ENCODE results near the gene FMOD. TPM values are rescaled to one million over a fixed set of nuclear protein-coding genes. Genes with fewer than 3 reads are reported as not detected.
A peak's percentile ranks its signal among the peaks of the same experiment; 100 is the strongest.

Gene FMOD
- polyA plus RNA-seq, 3 donors = not detected

- Mint-ChIP-seq H3K27me3 (ENCODE audit: low read depth in 3 of 3) (peaks cover 26 to 31% (median 30%) of the 10 kb centered on the region in 3 donors), H3K27ac (peak overlapping the region in 1 of 7 donors; percentile 9), H3K36me3 (peaks cover 0 to 2% of the 10 kb centered on the region in 2 donors), H3K4me3 (no peak overlapping the region), H3K9me3 (peaks cover 0 to 2% (median 0%) of the 10 kb centered on the region in 7 donors), H3K4me1 (peaks cover 20% of the 10 kb centered on the region)
- no peaks in the 10 kb centered on the region for H3K79me2 ChIP-seq (ENCODE audit: insufficient read depth, low read length)
- no peaks in the 10 kb centered on the region for H3K36me3 ChIP-seq (replicated peaks in 1 of 2; ENCODE audit: control insufficient read depth in 1 of 2, insufficient read depth in 2 of 2, low read length in 2 of 2)
- intact Hi-C loops (cut with micrococcal nuclease) = loop anchor here in 1 of 2 donors (10.0 kb wide), 1 partner anchor 339 kb away; no protein-coding TSS in a partner anchor
- H3K4me1 ChIP-seq (ENCODE audit: control insufficient read depth in 1 of 2, insufficient read depth in 2 of 2, low read length in 2 of 2) = peaks cover 0 to 6% of the 10 kb centered on the region in 2 donors
- H4K20me1 ChIP-seq (ENCODE audit: insufficient read depth, low read length) = no peaks in the 10 kb centered on the region
- peak in 1 of 3 donors; percentile 19 for DNase-seq
- H3K4me2 ChIP-seq (replicated peaks; ENCODE audit: extremely low read depth, low read length, poor library complexity, severe bottlenecking) = no peak overlapping the region
- H2AFZ ChIP-seq (ENCODE audit: insufficient read depth, low read depth, low read length, poor library complexity, severe bottlenecking) = no peak overlapping the region
- H3K9ac ChIP-seq (ENCODE audit: insufficient read depth, low read length, poor library complexity, severe bottlenecking) = no peak overlapping the region
- no peak for TF ChIP-seq CTCF (IDR thresholded peaks at IDR 0.05)
- no peaks in the 10 kb centered on the region for H3K9me3 ChIP-seq (replicated peaks in 1 of 2; ENCODE audit: control insufficient read depth in 1 of 2, insufficient read depth in 1 of 2, low read length in 2 of 2)
- WGBS (ENCODE audit: insufficient coverage) = no CpG with 5 or more reads among the region's 7 CpGs
- H3K27ac ChIP-seq (ENCODE audit: low read depth in 1 of 2, low read length in 2 of 2) = no peak overlapping the region
- no peak overlapping the region for H3K4me3 ChIP-seq (replicated peaks in 1 of 3; ENCODE audit: low read depth in 2 of 3, low read length in 3 of 3)
- H3K27me3 ChIP-seq (ENCODE audit: control insufficient read depth in 2 of 2, insufficient read depth in 2 of 2, low read length in 2 of 2) = peaks cover 7 to 18% of the 10 kb centered on the region in 2 donors
These were observed 4.7 kb downstream of the FMOD start for GRCh38 chr1:203346060-203346768.

- peaks cover 21% of the 10 kb centered on the region for H3K4me1 Mint-ChIP-seq
- Histone ChIP-seq H3K36me3 (replicated peaks in 1 of 2; ENCODE audit: control insufficient read depth in 1 of 2, insufficient read depth in 2 of 2, low read length in 2 of 2) (no peaks in the 10 kb centered on the region), H3K9me3 (replicated peaks in 1 of 2; ENCODE audit: control insufficient read depth in 1 of 2, insufficient read depth in 1 of 2, low read length in 2 of 2) (peaks cover 0 to 5% of the 10 kb centered on the region in 2 donors), H3K4me1 (ENCODE audit: control insufficient read depth in 1 of 2, insufficient read depth in 2 of 2, low read length in 2 of 2) (no peaks in the 10 kb centered on the region), H2AFZ (ENCODE audit: insufficient read depth, low read depth, low read length, poor library complexity, severe bottlenecking) (no peak overlapping the region), H3K79me2 (ENCODE audit: insufficient read depth, low read length) (no peaks in the 10 kb centered on the region), H4K20me1 (ENCODE audit: insufficient read depth, low read length) (no peaks in the 10 kb centered on the region), H3K27me3 (ENCODE audit: control insufficient read depth in 2 of 2, insufficient read depth in 2 of 2, low read length in 2 of 2) (peaks cover 19 to 29% of the 10 kb centered on the region in 2 donors), H3K27ac (ENCODE audit: low read depth in 1 of 2, low read length in 2 of 2) (no peak overlapping the region), H3K4me3 (replicated peaks in 1 of 3; ENCODE audit: low read depth in 2 of 3, low read length in 3 of 3) (no peak overlapping the region), H3K4me2 (replicated peaks; ENCODE audit: extremely low read depth, low read length, poor library complexity, severe bottlenecking) (no peak overlapping the region), H3K9ac (ENCODE audit: insufficient read depth, low read length, poor library complexity, severe bottlenecking) (no peak overlapping the region)
- peaks cover 0 to 2% (median 0%) of the 10 kb centered on the region in 7 donors for H3K9me3 Mint-ChIP-seq
- intact Hi-C loops (cut with micrococcal nuclease) = loop anchor here (5.0 to 10.0 kb wide), 3 partner anchors 37 to 341 kb away; partner anchors contain the start of gene BTG2 (in 1 of the 2)
- no peak for TF ChIP-seq CTCF (IDR thresholded peaks at IDR 0.05)
- 96% methylated on average over 4 of the region's 9 CpGs for WGBS (ENCODE audit: insufficient coverage)
- no peaks in the 10 kb centered on the region for H3K36me3 Mint-ChIP-seq
- H3K4me3 Mint-ChIP-seq = peak overlapping the region in 1 of 2 donors; percentile 14
- no peak overlapping the region for H3K27ac Mint-ChIP-seq
- no peak for DNase-seq
- peaks cover 30 to 32% (median 31%) of the 10 kb centered on the region in 3 donors for H3K27me3 Mint-ChIP-seq (ENCODE audit: low read depth in 3 of 3)
These were observed 6.8 kb downstream of the FMOD start for GRCh38 chr1:203343956-203344754.

All from CD14-positive monocyte (primary cell).